Jurkat, Clone E6-1 (cell line): Measurements from ENCODE around the gene PLGRKT.
A peak's percentile ranks its signal among the peaks of the same experiment; 100 is the strongest.
"Not testable (repeated sequence)": the region's sequence is repeated elsewhere in the genome, so short reads cannot be mapped to it uniquely, and the experiment has no call there.

ENCODE experiments used
- DNase-seq: peaks from one replicate; pipeline ENCODE4 v3.0.0-alpha.2; 2011; ENCODE audit warnings: low read depth, low spot score
- H3K4me3 ChIP-seq: 2 replicates; pipeline ENCODE4 v1.5.1; 2011; ENCODE audit warnings: mild to moderate bottlenecking, low read length, control low read depth, moderate library complexity

The PLGRKT gene

DNA sequence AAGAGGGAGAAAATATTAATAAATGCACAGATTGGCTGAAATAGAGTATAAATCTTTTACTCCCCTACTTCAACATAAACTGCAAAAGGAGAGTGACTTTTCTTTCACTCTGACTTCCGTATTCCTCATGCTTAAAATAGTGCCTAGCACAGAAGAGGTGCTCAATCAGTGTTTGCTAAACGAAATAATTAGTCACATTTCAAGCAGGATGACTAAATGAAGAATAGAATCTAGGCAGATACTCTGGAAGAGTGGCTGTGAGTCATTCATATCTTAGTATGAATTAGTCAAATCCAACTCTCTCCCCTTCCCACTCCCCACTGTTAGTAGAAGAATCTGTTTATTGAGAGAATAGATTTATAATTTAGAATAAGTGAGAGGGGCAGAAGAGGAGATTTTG, 17.5 kb upstream of the PLGRKT start:
- no peak for DNase-seq
- no peak overlapping the region for H3K4me3 ChIP-seq

DNA sequence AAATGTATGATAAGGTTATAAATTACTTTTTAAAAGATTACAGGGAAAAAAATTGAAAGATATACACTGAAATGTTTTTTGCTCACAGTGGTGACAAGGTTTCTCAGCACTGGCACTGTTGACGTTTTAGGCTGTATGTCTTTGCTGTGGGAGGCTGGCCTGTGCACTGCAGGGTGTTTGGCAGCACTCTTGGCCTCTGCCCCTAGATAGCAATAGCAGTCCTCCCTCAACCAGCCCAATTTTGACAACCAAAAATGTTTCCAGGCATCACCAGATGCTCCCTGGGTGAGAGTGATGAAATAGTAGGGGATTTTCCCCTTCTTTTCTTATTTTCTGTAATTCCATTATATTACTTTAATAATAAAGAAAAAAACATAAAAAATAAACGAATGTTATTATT, 15.9 kb upstream of the PLGRKT start:
- H3K4me3 ChIP-seq = no peak overlapping the region
- DNase-seq = no peak

DNA sequence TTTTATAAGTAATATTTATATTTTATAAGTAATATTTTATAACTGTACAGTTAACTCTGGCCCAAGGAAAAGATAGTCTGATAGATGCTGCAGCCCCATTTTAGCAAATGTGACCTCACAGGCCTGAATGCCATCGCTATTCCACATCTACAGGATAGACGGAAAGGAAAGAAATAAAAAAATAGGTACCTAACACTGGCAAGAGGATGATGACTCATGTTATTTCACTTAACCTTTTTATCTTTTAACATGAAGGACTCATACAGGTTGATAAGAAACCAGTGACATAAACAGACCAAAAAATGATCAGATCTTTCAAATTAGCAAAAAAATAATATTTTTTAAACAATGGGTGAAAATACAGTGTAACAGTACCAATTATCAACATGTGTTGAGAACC, 15.3 kb upstream of the PLGRKT start:
- no peak overlapping the region for H3K4me3 ChIP-seq
- no peak for DNase-seq

GRCh38 chr9:5452286-5452609, 14.5 kb upstream of the PLGRKT start:
- DNase-seq = no peak
- no peak overlapping the region for H3K4me3 ChIP-seq

DNA sequence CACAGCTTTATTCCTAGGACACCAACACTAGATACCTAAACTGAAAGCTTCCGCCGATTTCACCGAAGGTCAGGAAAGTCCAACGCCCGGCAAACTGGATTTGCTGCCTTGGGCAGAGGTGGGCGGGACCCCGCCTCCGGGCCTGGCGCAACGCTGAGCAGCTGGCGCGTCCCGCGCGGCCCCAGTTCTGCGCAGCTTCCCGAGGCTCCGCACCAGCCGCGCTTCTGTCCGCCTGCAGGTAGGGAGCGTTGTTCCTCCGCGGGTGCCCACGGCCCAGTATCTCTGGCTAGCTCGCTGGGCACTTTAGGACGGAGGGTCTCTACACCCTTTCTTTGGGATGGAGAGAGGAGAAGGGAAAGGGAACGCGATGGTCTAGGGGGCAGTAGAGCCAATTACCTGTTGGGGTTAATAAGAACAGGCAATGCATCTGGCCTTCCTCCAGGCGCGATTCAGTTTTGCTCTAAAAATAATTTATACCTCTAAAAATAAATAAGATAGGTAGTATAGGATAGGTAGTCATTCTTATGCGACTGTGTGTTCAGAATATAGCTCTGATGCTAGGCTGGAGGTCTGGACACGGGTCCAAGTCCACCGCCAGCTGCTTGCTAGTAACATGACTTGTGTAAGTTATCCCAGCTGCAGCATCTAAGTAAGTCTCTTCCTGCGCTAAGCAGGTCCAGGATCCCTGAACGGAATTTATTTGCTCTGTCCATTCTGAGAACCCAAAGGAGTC, 12.8 kb upstream of the PLGRKT start, which contains the start of gene CD274:
TSS of gene CD274 (plus strand) at position 184 of the 733 bp plus-strand sequence. CDS start 5,572 bp downstream, outside the sequence.
- peak; percentile 50 for DNase-seq
- H3K4me3 ChIP-seq = peak within 1 kb of the TSS; percentile 61

GRCh38 chr9:5449521-5450358, 12.0 kb upstream of the PLGRKT start:
- H3K4me3 ChIP-seq = peak overlapping the region; percentile 61
- DNase-seq = no peak

DNA sequence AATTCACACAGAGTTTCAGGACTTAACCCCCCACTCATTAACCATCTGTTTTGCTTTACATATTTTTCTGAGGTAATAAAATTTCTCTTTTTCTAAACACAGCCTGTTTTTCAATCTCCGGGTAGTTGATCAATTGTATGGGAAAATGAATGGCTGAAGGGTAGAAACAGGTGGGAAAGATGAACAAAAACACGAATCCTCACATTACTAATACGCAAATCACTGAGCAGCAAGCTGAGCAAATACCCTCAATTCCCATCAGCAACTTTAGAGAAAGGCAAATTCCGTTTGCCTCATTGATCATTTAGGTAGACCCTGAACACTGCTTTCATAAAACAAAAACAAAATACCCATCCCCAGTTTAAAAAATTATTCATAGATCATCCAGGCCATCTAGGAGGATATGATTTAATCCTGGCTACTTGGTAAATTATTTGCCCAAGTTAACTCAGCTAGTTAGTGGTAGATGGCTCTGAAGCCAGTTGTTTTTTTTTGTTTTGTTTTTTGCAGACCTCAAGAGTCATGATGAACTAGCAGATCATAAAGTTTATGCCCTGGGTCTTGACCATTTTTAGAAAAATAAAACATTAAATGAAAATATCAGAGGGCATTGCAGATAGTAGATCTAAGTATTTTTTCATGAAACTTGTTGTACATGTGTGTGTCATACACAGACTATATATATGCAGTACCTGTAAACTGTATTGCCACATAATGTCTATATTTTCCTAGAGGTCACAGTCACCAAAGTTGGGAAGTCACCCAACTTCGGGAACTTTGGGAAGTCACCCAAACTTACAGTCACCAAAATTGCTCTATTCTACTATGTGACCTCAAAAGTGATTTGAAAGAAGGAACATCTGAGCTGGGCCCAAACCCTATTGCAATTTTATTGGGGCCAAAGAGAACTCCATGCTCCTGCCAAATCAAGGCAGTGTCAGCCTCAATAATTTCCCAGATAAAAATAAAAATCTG, 11.0 kb upstream of the PLGRKT start:
- H3K4me3 ChIP-seq = no peak overlapping the region
- DNase-seq = no peak

- DNase-seq = no peak
- no peak overlapping the region for H3K4me3 ChIP-seq
Observed at GRCh38 chr9:5448016-5448415, 10.3 kb upstream of the PLGRKT start.

DNA sequence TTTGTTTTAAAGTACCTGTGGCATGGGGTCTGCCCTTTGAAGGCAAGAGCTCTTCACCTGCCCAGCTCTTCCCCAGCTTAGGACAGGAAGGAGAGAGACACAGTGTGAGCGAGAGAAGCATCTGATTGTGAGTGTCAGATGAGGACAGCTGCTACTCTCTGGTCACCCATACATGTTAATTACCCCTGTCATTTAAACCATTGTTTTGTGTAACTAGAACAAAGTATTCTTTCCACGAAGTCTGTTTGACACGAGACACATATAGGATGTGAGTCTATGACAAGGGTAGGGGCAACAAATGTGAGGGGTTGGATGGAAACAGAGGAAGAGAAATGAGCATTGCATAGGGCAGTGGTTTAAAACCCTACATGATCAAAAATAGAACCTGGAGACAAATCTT, 9.6 kb upstream of the PLGRKT start:
- no peak for DNase-seq
- H3K4me3 ChIP-seq = no peak overlapping the region

DNA sequence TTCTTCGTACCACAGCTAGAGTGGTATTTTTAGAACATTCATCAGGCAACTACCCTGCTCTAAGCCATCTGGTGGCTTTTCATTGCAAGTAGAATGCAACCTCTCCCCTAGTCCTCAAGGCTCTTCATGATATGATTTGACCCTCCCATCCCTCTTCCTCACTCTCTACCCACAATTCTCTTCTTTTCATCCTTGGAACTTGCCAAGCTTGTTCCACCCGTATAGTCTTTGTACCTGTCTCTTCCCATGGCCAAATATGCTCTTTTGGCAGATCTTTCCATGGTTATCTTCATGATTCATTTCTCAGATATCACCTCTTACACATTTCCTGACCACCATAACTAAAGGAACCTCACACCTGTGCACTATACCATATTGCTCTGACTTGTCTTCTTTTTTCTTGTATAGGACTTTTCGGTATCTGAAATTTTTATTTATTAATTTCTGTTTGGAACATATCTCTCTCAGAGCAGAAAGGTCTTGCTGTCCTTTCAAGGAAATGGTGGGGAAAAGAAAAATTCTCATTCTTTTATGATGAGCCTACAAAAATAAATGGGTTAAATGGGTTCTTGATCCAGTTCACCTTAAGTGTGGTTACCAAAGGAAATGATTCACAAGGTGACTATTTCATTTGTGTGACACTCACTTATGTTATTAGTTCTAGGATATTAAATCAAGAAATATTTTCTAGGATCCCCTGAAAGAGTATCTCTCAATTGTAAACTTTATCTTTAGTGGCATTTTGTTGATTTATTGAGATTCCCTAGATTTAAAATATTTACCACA, 8.9 kb upstream of the PLGRKT start:
- no peak overlapping the region for H3K4me3 ChIP-seq
- DNase-seq = no peak

DNA sequence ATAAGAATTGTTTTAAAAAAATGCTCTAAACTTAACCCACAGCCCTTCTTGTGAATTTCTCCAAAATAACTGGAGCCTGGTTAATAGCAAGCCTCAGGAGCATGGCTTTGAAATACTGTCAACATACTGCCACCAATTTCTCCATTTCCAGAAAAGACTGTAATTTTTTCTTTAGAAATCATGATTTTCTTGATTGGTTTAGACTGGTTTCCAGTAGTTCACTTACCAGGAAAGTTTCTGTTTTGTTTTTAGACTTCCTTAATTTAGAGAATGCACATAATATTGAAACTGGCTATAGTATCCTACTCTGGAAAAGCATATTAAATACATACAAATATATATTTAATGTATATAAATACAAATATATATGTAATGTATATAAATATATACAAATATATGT, 8.2 kb upstream of the PLGRKT start:
- no peak overlapping the region for H3K4me3 ChIP-seq
- no peak for DNase-seq

DNA sequence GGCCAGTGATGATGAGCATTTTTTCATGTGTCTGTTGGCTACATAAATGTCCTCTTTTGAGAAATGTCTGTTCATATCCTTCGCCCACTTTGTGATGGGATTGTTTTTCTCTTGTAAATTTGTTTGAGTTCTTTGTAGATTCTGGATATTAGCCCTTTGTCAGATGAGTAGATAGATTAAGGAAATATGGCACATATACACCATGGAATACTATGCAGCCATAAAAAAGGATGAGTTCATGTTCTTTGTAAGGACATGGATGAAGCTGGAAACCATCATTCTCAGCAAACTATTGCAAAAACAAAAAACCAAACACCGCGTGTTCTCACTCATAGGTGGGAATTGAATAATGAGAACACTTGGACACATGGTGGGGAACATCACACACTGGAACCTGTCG, 7.4 kb upstream of the PLGRKT start:
- not testable (repeated sequence) for DNase-seq

DNA sequence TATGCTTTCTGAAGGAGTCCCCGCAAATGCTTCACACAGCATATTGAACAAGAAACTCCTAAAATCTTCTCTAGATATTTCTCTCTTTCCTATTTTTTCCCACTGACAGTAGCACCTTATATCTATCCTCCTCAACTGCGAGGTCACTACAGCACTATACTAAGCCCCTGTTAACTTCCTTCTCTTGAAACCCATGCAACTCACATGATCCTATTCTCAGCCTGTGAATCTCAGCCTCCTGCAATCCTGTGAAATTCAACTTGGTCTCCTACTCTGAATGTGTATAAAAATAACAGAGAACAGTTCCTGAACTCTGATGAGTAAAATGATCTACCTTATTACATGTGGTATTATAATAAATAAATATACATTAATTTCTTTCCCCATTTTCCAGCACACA, 6.1 kb upstream of the PLGRKT start:
- no peak for DNase-seq
- no peak overlapping the region for H3K4me3 ChIP-seq

More for the DNA sequence above, 7.4 kb upstream of the PLGRKT start:
- not testable (repeated sequence) for H3K4me3 ChIP-seq

- H3K4me3 ChIP-seq = no peak overlapping the region
- peak; percentile 26 for DNase-seq
Observed at GRCh38 chr9:5442400-5443011, 4.8 kb upstream of the PLGRKT start.

GRCh38 chr9:5441043-5441442, 3.3 kb upstream of the PLGRKT start:
- no peak overlapping the region for H3K4me3 ChIP-seq
- DNase-seq = no peak

GRCh38 chr9:5440426-5440825, 2.7 kb upstream of the PLGRKT start:
- no peak overlapping the region for H3K4me3 ChIP-seq
- no peak for DNase-seq

DNA sequence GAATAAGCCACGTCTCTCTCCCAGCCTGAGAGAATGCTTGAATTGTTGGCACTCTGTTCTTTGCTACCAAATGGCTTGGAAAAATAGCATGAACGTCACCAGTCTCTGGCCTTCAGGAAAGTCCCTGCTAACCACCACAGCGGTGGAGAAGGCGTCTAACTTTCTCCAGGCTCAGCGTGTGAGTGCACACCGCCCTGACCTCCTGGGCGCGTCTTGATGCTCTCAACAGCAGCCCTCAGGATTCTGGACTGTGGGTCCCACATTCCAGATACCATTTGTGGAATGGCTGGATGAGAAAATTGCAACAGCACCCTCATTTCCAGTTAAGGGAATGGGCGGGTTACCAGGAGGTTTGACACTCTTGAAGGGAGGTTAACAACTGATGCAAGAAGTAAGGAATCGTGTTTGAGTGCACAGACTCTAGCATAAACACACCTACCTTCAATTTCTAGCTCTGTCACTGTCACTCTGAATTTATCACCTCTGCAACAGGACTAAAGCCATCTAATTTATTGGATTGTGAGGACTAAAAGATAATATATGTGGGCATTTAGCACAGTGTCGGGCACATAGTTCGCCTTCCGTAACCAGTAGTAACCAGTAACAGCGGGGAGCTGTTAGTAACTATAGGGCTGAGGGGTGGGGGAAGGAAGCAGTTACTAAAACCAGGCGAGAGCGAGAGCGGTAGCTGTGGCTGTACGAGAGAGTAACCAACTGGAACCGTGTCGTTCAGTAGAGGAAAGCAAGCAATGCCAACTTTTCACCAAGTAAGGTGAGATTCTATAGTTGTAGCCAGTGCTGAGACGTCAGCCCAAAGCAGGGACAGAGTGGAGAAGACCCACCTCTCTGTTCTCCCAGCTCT, 807 bp upstream of the PLGRKT start:
- H3K4me3 ChIP-seq = peak overlapping the region; percentile 69
- DNase-seq = no peak
